Measurements from ENCODE around the gene PHAX. TPM values are rescaled to one million over a fixed set of nuclear protein-coding genes. Genes with fewer than 3 reads are reported as not detected.
"Not testable (repeated sequence)": the region's sequence is repeated elsewhere in the genome, so short reads cannot be mapped to it uniquely, and the experiment has no call there.

PHAX gene
- 10 to 100 TPM; 30.8 to 31.8 TPM for total RNA-seq
- long read RNA-seq, full-length matches to known transcripts, result 31 of 41 reads
- long read RNA-seq, partial matches to known transcripts, result 7 of 41 reads
- long read RNA-seq, other reads (novel, unspliced or antisense), result 3 of 41 reads

DNA sequence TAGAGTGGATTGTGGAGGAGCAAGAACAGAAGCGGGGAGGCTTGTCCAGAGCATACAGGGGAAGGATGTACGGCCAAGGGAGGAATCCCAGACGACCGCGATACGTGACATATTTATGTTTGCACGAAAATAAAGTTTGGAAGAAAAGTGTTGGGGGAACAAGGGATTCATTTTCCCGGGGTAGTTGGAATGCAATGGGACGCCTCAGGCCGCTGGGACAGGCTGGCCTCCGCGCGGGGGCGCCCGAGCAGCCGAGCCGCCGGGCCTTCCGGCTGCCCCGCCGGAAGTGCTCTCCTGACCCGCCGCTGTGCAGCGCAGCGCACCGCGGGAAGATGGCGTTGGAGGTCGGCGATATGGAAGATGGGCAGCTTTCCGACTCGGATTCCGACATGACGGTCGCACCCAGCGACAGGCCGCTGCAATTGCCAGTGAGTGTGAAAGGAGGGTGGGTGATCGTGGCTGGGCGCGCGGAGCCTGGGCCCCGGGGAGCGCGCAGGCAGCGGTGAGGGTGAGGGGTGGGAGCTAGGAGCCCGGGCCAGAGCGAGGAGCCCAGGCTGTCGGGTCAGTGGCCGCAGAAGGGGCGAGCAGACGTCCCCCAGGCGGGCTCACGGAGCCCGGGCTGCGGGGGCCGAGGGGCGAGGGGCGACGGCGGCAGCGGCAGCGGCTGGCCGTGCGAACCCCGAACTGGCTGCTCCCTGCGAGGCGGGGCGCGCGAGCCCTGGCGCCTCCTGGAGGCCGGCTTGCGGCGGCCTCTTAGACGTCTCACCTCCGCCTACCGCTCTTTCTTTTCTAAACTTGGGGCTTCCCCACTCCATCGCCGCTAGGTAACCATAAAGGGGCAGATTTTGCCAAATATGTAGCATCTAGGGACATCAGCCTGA, at the start of gene PHAX:
Gene PHAX (plus strand): TSS at position 317 of the 881 bp plus-strand sequence. CDS start 16 bp downstream, at position 333.
- peak; percentile 96 for ATAC-seq
- DNase-seq, result peak; percentile 74 to 87
- intact Hi-C loops (cut with DNase I, micrococcal nuclease), result no loop called here

- ATAC-seq (no peak), DNase-seq (no peak)
- intact Hi-C loops (cut with DNase I, micrococcal nuclease), result no loop called here
Measured at GRCh38 chr5:126552614-126553013, 48.1 kb upstream of the PHAX start.

DNA sequence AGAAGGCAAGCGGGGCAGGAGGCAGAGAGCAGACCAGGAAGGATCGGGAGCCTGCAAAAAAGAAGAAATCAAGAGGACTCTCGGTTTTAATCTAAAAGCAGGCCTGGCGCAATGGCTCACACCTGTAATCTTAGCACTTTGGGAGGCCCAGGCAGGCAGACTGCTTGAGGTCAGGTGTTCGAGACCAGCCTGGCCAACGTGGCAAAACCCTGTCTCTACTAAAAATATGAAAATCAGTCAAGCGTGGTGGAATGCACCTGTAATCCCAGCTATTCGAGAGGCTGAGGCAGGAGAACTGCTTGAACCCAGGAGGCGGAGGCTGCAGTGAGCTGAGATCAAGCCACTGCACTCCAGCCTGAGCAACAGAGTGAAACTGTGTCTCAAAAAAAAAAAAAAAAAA, 45.6 kb upstream of the PHAX start:
- intact Hi-C loops (cut with DNase I, micrococcal nuclease); DNase-seq; ATAC-seq: not testable (repeated sequence)

DNA sequence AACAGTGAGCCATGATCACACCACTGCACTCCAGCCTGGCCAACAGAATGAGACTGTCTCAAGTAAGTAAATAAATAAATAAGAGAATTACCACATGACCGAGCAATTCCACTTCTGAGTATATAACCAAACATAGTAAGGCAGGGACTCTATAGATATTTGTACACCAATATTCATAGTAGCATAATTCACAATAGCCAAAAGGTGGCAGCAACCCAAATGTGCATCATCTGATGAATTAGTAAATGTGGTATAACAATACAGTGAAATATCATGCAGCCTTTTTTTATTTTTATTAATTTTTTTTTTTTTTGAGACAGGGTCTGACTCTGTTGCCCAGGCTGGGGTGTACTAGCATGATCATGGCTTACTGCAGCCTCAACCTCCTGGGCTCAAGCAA, 38.8 kb upstream of the PHAX start:
- DNase-seq (no peak), ATAC-seq (no peak)
- intact Hi-C loops (cut with DNase I, micrococcal nuclease), result no loop called here

GRCh38 chr5:126562823-126563222, 37.9 kb upstream of the PHAX start:
- ATAC-seq (no peak), DNase-seq (no peak)
- intact Hi-C loops (cut with DNase I, micrococcal nuclease), result no loop called here

- intact Hi-C loops (cut with DNase I, micrococcal nuclease), result no loop called here
- no peak for DNase-seq
- no peak for ATAC-seq
Measured at GRCh38 chr5:126568206-126568755, 32.5 kb upstream of the PHAX start.

- no peak for DNase-seq
- intact Hi-C loops (cut with DNase I, micrococcal nuclease), result no loop called here
- no peak for ATAC-seq
Measured at GRCh38 chr5:126575644-126576043, 25.1 kb upstream of the PHAX start.

- intact Hi-C loops (cut with DNase I, micrococcal nuclease), result no loop called here
- no peak for ATAC-seq
- DNase-seq, result no peak
Measured at GRCh38 chr5:126576974-126577373, 23.8 kb upstream of the PHAX start.

DNA sequence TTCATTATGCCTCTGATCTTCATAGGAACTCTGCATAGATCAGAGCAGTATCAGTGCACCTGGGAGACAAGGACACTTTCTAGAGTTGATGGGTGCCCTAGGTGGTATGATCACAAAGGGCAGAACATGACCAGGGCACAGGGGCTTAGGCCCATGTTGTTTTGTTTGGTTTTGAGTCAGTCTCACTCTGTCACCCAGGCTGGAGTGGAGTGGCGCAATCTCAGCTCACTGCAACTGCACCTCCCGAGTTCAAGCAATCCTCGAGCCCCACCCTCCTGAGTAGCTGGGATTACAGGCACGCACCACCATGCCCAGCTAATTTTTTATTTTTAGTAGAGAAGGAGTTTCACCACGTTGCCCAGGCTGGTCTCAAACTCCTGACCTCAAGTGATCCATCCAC, 23.3 kb upstream of the PHAX start:
- ATAC-seq (no peak), DNase-seq (no peak)
- intact Hi-C loops (cut with DNase I, micrococcal nuclease), result no loop called here

- DNase-seq, result no peak
- intact Hi-C loops (cut with DNase I, micrococcal nuclease), result no loop called here
- no peak for ATAC-seq
Measured at GRCh38 chr5:126579716-126580115, 21.0 kb upstream of the PHAX start.

GRCh38 chr5:126583761-126584160, 17.0 kb upstream of the PHAX start:
- DNase-seq (no peak), ATAC-seq (no peak)
- intact Hi-C loops (cut with DNase I, micrococcal nuclease), result no loop called here

GRCh38 chr5:126587551-126588390, 13.0 kb upstream of the PHAX start:
- intact Hi-C loops (cut with DNase I, micrococcal nuclease), result no loop called here
- DNase-seq, result no peak
- no peak for ATAC-seq

- intact Hi-C loops (cut with DNase I, micrococcal nuclease), result no loop called here
- no peak for ATAC-seq
Measured at GRCh38 chr5:126589536-126590297, 11.0 kb upstream of the PHAX start.

DNA sequence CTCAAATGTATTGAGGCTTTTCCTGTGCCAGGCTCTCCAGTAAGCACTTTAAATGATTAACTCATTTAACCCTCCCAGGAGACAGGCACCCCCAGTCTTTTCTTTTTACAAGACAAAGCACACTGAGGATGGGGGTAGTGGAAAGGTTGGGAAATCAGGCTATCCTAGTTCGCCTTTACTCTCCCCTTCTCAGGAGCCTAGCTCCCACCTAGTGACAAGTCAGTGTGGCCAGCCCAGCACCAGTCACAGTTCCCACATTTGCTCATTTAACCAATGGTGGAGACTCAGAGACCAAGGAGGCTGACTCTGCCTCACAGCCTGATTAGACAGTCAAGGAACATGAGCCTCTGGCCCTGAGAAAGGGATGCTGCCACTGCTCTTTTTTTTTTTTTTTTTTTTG, 9.2 kb upstream of the PHAX start:
- DNase-seq (no peak), ATAC-seq (no peak)
- intact Hi-C loops (cut with DNase I, micrococcal nuclease), result no loop called here

More at GRCh38 chr5:126589536-126590297, 11.0 kb upstream of the PHAX start:
- no peak for DNase-seq

GRCh38 chr5:126594748-126595485, 5.8 kb upstream of the PHAX start, which contains the start of gene ALDH7A1:
ALDH7A1 (minus strand) TSS chr5:126595219; CDS start chr5:126595198, 21 bp downstream.
- ATAC-seq (peak; percentile 87), DNase-seq (peak; percentile 91 to 92)
- intact Hi-C loops (cut with DNase I, micrococcal nuclease), result no loop called here

DNA sequence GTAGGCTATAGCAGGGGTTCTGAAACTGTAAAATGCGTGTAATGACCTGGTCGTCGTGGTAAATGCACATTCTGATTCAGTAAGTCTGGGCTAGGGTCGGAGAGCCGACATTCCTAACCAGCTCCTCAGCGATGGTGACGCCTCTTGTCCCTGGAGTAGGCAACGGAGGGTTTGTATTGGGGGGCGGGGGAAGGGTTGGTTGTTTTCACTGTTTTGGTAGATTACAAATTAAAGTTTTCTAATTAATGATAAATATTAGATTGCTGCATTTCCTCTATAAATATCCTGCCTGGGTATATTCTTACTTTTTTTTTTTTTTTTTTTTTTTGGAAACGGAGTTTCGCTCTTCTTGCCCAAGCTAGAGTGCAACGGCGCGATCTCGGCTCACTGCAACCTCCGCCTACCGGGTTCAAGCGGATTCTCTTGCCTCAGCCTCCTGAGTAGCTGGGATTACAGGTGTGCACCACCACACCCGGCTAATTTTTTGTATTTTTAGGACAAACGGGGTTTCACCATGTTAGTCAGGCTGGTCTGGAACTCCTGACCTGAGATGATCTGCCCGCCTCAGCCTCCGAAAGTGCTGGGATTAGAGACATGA, 5.2 kb upstream of the PHAX start:
- intact Hi-C loops (cut with DNase I, micrococcal nuclease), result no loop called here
- no peak for DNase-seq
- ATAC-seq, result no peak

DNA sequence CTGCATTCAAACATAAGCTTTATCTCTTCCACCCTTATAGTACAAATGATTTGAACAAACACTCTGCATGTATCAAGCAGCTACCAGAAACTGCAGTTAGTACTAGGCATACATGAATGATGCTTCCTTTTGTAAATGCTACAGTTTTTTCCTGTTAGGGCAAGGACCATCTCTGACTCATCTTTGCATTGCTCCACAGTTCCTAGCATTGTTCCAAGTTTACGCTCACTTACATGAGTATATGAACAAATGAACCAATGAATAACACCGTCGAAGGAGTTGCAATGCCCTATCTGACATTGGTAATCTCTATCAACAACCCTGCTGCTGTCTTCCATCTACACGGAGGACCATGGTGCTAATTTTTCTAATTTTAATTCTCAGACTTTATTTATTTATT, 3.6 kb upstream of the PHAX start:
- intact Hi-C loops (cut with DNase I, micrococcal nuclease), result no loop called here
- no peak for DNase-seq
- no peak for ATAC-seq

GRCh38 chr5:126599499-126599898, 1.2 kb upstream of the PHAX start:
- peak in 1 of 2 donors; percentile 25 for DNase-seq
- intact Hi-C loops (cut with DNase I, micrococcal nuclease), result no loop called here

More at GRCh38 chr5:126599499-126599898, 1.2 kb upstream of the PHAX start:
- ATAC-seq, result no peak

All from left colon (tissue), 2 donors.